ENCODE results near the gene POLD3. TPM values are rescaled to one million over a fixed set of nuclear protein-coding genes. Genes with fewer than 3 reads are reported as not detected.

POLD3 gene
- total RNA-seq, 1 experiment from 2014 or later = 18.9 TPM

GRCh38 chr11:74647404-74647803 is 55.0 kb downstream of the POLD3 start:
- intact Hi-C loops (cut with micrococcal nuclease) = no loop called here
- Histone ChIP-seq H2AFZ (ENCODE audit: low read depth, low read length, poor library complexity, severe bottlenecking) (no peak overlapping the region), H3K27ac (ENCODE audit: low read depth, low read length) (no peak overlapping the region), H3K9me3 (ENCODE audit: control insufficient read depth in 1 of 2, insufficient read depth in 1 of 2, low read depth in 1 of 2, low read length in 2 of 2) (no peaks in the 10 kb centered on the region), H3K9ac (ENCODE audit: low read length) (no peak overlapping the region), H3K4me3 (replicated peaks in 1 of 2; ENCODE audit: low read depth in 1 of 2, low read length in 2 of 2) (no peak overlapping the region), H3K4me1 (ENCODE audit: control insufficient read depth in 1 of 2, insufficient read depth in 2 of 2, low read length in 2 of 2) (no peaks in the 10 kb centered on the region), H3K79me2 (ENCODE audit: insufficient read depth, low read length) (no peaks in the 10 kb centered on the region), H3K36me3 (ENCODE audit: control insufficient read depth in 1 of 2, insufficient read depth in 2 of 2, low read length in 2 of 2) (0 out of 4 replicates have a peak, but pooled peaks cover 0 to 4% of the 10 kb centered on the region in 2 experiments), H3K9me2 (ENCODE audit: insufficient read depth) (no peaks in the 10 kb centered on the region), H3K4me2 (ENCODE audit: low read length) (no peak overlapping the region), H3K27me3 (ENCODE audit: insufficient read depth, low read length) (no peaks in the 10 kb centered on the region), H4K20me1 (ENCODE audit: insufficient read depth) (no peaks in the 10 kb centered on the region)
- TF ChIP-seq, protein P1, sequence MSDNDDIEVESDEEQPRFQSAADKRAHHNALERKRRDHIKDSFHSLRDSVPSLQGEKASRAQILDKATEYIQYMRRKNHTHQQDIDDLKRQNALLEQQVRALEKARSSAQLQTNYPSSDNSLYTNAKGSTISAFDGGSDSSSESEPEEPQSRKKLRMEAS (IDR thresholded peaks at IDR 0.05) = no peak
- no peak for TF ChIP-seq SRF (IDR thresholded peaks at IDR 0.05; ENCODE audit: low read depth)
- no peak for TF ChIP-seq TCF7L2 (IDR thresholded peaks at IDR 0.05; ENCODE audit: borderline replicate concordance, extremely low read depth, insufficient read depth, insufficient read length)
- TF ChIP-seq POLR2A (IDR thresholded peaks at IDR 0.05; ENCODE audit: borderline replicate concordance, extremely low read depth, insufficient read depth, insufficient read length) = no peak
- TF ChIP-seq POLR2AphosphoS5 (IDR thresholded peaks at IDR 0.05; ENCODE audit: low read depth, low read length) = no peak
- no peak for TF ChIP-seq ELF1 (IDR thresholded peaks at IDR 0.05; ENCODE audit: borderline replicate concordance, low read depth)
- TF ChIP-seq ZNF274 (IDR thresholded peaks at IDR 0.05; ENCODE audit: low read depth, low read length) = no peak
- TF ChIP-seq ZFX (IDR thresholded peaks at IDR 0.05) = no peak
- TF ChIP-seq JUND (IDR thresholded peaks at IDR 0.05) = no peak
- TF ChIP-seq EZH2phosphoT487 (IDR thresholded peaks at IDR 0.05; ENCODE audit: borderline replicate concordance) = no peak
- TF ChIP-seq REST (IDR thresholded peaks at IDR 0.05; ENCODE audit: low read depth) = no peak
- TF ChIP-seq CBX3 (IDR thresholded peaks at IDR 0.05; ENCODE audit: low read depth) = no peak
- TF ChIP-seq, protein P2, sequence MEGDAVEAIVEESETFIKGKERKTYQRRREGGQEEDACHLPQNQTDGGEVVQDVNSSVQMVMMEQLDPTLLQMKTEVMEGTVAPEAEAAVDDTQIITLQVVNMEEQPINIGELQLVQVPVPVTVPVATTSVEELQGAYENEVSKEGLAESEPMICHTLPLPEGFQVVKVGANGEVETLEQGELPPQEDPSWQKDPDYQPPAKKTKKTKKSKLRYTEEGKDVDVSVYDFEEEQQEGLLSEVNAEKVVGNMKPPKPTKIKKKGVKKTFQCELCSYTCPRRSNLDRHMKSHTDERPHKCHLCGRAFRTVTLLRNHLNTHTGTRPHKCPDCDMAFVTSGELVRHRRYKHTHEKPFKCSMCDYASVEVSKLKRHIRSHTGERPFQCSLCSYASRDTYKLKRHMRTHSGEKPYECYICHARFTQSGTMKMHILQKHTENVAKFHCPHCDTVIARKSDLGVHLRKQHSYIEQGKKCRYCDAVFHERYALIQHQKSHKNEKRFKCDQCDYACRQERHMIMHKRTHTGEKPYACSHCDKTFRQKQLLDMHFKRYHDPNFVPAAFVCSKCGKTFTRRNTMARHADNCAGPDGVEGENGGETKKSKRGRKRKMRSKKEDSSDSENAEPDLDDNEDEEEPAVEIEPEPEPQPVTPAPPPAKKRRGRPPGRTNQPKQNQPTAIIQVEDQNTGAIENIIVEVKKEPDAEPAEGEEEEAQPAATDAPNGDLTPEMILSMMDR (IDR thresholded peaks at IDR 0.05 in 2 of 3, conservative IDR thresholded peaks at IDR 0.05 in 1 of 3; ENCODE audit: borderline replicate concordance in 1 of 3, insufficient read depth in 1 of 3, low read depth in 2 of 3, low read length in 2 of 3) = no peak
- POLR2A ChIA-PET = no interaction called here
- RAD21 ChIA-PET (ENCODE audit: low non-redundant PET in 1 of 2, low total read pairs in 2 of 2, uncharacterized antibody in 2 of 2, unreplicated experiment in 2 of 2) = no interaction called here
- ATAC-seq = no peak
- no TSS peak for BruUV-seq (replicated peaks)
- no peak for DNase-seq (ENCODE audit: low read depth, low spot score)
- CTCF ChIA-PET = no interaction called here
